K562 (cell line): ENCODE results near the gene ASIP.

ENCODE experiments used
- ELF1 ChIP-seq: fragments of 200-800 bp; sonication (Bioruptor generic); IDR thresholded peaks from 2 replicates; pipeline ENCODE4 v1.6.1; 2016; ENCODE audit warnings: missing genetic modification characterization, missing compliant biosample characterization
- GABPB1 ChIP-seq: sonication (generic); formaldehyde crosslinking; IDR thresholded peaks from 2 replicates; pipeline ENCODE4 v1.8.0; 2022; ENCODE audit warnings: mild to moderate bottlenecking, missing genetic modification reagents
- SRF ChIP-seq, 2 experiments: fragments of 250-450, 450-650 bp in 1 of 2; sonication (Bioruptor Pico) in 1 of 2; sonication (generic) in 1 of 2; formaldehyde crosslinking; IDR thresholded peaks; 2 replicates each; pipeline versions ENCODE4 v1.5.0 to v1.5.1; 2020 to 2022; ENCODE audit warnings: mild to moderate bottlenecking in 1 of 2, missing genetic modification reagents in 1 of 2
- ZKSCAN1 ChIP-seq: fragments of 150-350 bp; IDR thresholded peaks from 2 replicates; pipeline ENCODE4 v1.6.1; 2016; ENCODE audit warnings: low read depth, low read length
- TF ChIP-seq, protein P1 (sequence below), 3 experiments: IDR thresholded peaks in 2 of 3; conservative IDR thresholded peaks in 1 of 3; 2 replicates each; pipeline ENCODE4 v1.5.1; 2011 to 2012; ENCODE audit warnings: low read length in 3 of 3, mild to moderate bottlenecking in 3 of 3, control low read depth in 2 of 3, improper control_type of control experiment in 1 of 3, inconsistent platforms in 1 of 3, low read depth in 1 of 3, mixed read lengths in 1 of 3, moderate library complexity in 1 of 3; ENCODE audit not compliant: insufficient read depth in 2 of 3
- TF ChIP-seq, protein P2 (sequence below): fragments of 250-450 bp; sonication (Bioruptor Pico); IDR thresholded peaks from 2 replicates; pipeline ENCODE4 v1.8.0; 2022; ENCODE audit warnings: moderate library complexity, mild to moderate bottlenecking, inconsistent platforms

DNA sequence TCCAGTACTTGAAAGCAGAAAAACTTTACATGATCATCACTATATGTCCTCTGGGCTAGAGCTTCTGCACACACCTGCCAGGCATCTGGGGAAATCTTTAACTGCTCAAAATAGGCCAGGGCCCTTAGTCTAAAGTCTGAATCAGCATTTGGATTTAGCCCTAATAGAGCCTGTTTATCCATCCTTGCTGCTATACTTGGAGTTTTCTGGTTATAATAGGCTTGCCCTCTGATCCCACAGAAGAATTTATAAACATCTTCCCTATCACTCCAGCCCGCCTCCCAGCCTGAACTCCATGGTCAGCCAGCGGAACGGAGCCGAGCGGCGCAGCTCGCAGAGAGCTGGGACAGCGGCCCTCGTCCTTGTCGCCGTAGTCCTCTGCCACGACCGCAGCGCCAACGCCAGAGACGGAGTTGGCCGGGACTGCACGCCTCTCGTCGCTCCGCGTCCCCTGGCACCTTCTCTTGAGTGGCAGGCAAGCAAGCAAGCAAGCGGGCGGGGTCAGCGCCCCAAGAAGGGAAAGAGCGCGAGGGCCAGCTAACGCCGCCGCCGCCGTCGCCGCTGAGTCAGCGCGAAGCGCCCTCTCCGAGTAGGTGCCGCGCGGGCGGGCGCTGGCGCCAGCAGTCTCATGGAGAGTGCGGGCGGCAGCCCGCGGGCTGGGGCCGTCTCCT is 25.4 kb upstream of the ASIP start:
- TF ChIP-seq GABPB1 (CRISPR knock-in tag) = peak; percentile 40; the same call in 1 of the 2 replicates
- TF ChIP-seq, protein P1, sequence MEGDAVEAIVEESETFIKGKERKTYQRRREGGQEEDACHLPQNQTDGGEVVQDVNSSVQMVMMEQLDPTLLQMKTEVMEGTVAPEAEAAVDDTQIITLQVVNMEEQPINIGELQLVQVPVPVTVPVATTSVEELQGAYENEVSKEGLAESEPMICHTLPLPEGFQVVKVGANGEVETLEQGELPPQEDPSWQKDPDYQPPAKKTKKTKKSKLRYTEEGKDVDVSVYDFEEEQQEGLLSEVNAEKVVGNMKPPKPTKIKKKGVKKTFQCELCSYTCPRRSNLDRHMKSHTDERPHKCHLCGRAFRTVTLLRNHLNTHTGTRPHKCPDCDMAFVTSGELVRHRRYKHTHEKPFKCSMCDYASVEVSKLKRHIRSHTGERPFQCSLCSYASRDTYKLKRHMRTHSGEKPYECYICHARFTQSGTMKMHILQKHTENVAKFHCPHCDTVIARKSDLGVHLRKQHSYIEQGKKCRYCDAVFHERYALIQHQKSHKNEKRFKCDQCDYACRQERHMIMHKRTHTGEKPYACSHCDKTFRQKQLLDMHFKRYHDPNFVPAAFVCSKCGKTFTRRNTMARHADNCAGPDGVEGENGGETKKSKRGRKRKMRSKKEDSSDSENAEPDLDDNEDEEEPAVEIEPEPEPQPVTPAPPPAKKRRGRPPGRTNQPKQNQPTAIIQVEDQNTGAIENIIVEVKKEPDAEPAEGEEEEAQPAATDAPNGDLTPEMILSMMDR (IDR thresholded peaks at IDR 0.05 in 2 of 3, conservative IDR thresholded peaks at IDR 0.05 in 1 of 3; ENCODE audit: insufficient read depth in 2 of 3, low read depth in 1 of 3, low read length in 3 of 3) = no peak
- TF ChIP-seq ZKSCAN1 = no peak
- no peak for TF ChIP-seq SRF (CRISPR knock-in tag; IDR thresholded peaks at IDR 0.05)
- TF ChIP-seq, protein P2, sequence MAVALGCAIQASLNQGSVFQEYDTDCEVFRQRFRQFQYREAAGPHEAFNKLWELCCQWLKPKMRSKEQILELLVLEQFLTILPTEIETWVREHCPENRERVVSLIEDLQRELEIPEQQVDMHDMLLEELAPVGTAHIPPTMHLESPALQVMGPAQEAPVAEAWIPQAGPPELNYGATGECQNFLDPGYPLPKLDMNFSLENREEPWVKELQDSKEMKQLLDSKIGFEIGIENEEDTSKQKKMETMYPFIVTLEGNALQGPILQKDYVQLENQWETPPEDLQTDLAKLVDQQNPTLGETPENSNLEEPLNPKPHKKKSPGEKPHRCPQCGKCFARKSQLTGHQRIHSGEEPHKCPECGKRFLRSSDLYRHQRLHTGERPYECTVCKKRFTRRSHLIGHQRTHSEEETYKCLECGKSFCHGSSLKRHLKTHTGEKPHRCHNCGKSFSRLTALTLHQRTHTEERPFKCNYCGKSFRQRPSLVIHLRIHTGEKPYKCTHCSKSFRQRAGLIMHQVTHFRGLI = no peak
- TF ChIP-seq ELF1 (tag) = no peak
